PFSK-1 (cell line): ENCODE data around the gene ADD3.

Source experiments
- FOXP2 ChIP-seq: optimal IDR thresholded peaks from 2 replicates; pipeline ENCODE3; 2011; ENCODE audit warnings: borderline replicate concordance, control low read depth, inconsistent platforms; ENCODE audit not compliant: insufficient read depth; ENCODE audit errors: extremely low read length, extremely low read depth
- POLR2AphosphoS5 ChIP-seq: IDR thresholded peaks from 2 replicates; pipeline ENCODE4 v1.6.1; 2012; ENCODE audit warnings: low read depth, mild to moderate bottlenecking, control low read depth, low read length, moderate library complexity
- REST ChIP-seq, 2 experiments: IDR thresholded peaks; 2 replicates each; pipeline versions ENCODE4 v1.6.1 to v1.8.0; 2011 to 2012; ENCODE audit warnings: low read depth in 2 of 2, low read length in 2 of 2, control low read depth in 1 of 2, inconsistent platforms in 1 of 2, mild to moderate bottlenecking in 1 of 2, moderate library complexity in 1 of 2; ENCODE audit not compliant: insufficient read depth in 1 of 2
- SIN3A ChIP-seq: IDR thresholded peaks from 2 replicates; pipeline ENCODE4 v1.6.1; 2012; ENCODE audit warnings: mild to moderate bottlenecking, low read length, moderate library complexity, borderline replicate concordance; ENCODE audit not compliant: insufficient read depth
- TAF1 ChIP-seq: IDR thresholded peaks from 2 replicates; pipeline ENCODE4 v1.6.1; 2012; ENCODE audit warnings: low read length, control low read depth, borderline replicate concordance; ENCODE audit not compliant: insufficient read depth

ADD3 gene

GRCh38 chr10:109996766-109997171 lies 11.0 kb upstream of the ADD3 start:
- TF ChIP-seq FOXP2 (no peak), REST (IDR thresholded peaks at IDR 0.05; ENCODE audit: insufficient read depth in 1 of 2, low read depth in 2 of 2, low read length in 2 of 2) (no peak), POLR2AphosphoS5 (no peak), SIN3A (no peak), TAF1 (no peak)

- TF ChIP-seq POLR2AphosphoS5 = no peak
- TF ChIP-seq TAF1 = no peak
- TF ChIP-seq FOXP2 = no peak
- TF ChIP-seq REST (IDR thresholded peaks at IDR 0.05; ENCODE audit: insufficient read depth in 1 of 2, low read depth in 2 of 2, low read length in 2 of 2) = no peak
- no peak for TF ChIP-seq SIN3A
These were observed 10.6 kb upstream of the ADD3 start for GRCh38 chr10:109997233-109997632.

GRCh38 chr10:109998513-109998912 lies 9.3 kb upstream of the ADD3 start:
- TF ChIP-seq POLR2AphosphoS5 = no peak
- TF ChIP-seq SIN3A = no peak
- no peak for TF ChIP-seq REST (IDR thresholded peaks at IDR 0.05; ENCODE audit: insufficient read depth in 1 of 2, low read depth in 2 of 2, low read length in 2 of 2)
- no peak for TF ChIP-seq FOXP2
- no peak for TF ChIP-seq TAF1

GRCh38 chr10:110002801-110003523 lies 4.8 kb upstream of the ADD3 start:
- TF ChIP-seq TAF1 = no peak
- TF ChIP-seq POLR2AphosphoS5 = no peak
- no peak for TF ChIP-seq SIN3A
- TF ChIP-seq FOXP2 = no peak
- no peak for TF ChIP-seq REST (IDR thresholded peaks at IDR 0.05; ENCODE audit: insufficient read depth in 1 of 2, low read depth in 2 of 2, low read length in 2 of 2)
